Stimulated activated naive B cell treated with anti-CD40 and anti-IgM and Interleukin-4, amounts not matched to agents 10 μg/mL and 1 μg/mL and 100 μg/mL, for 72 hours (primary cell): ENCODE data around the gene IL19.

ENCODE experiments used
- ATAC-seq, 2 donors: fragments of 150-1000 bp; cut with Tn5 transposase; replicated peaks; 2 replicates each; pipeline ENCODE4 v1.10.0; 2021; ENCODE audit warnings: moderate library complexity in 1 of 2
- DNase-seq: peaks from one replicate; pipeline ENCODE4 v3.0.0; 2021
- H3K27ac Mint-ChIP-seq: one replicate; pipeline ENCODE4 v1.8.0; 2022; ENCODE audit warnings: mild to moderate bottlenecking, mixed read lengths
- H3K27me3 Mint-ChIP-seq, 2 donors: one replicate each; pipeline ENCODE4 v1.8.0; 2022; ENCODE audit warnings: mixed read lengths in 2 of 2
- H3K36me3 Mint-ChIP-seq, 2 donors: one replicate each; pipeline ENCODE4 v1.8.0; 2022; ENCODE audit warnings: mixed read lengths in 2 of 2, mild to moderate bottlenecking in 1 of 2
- H3K4me1 Mint-ChIP-seq, 2 donors: one replicate each; pipeline ENCODE4 v1.8.0; 2022; ENCODE audit warnings: mixed read lengths in 2 of 2, mild to moderate bottlenecking in 1 of 2
- H3K4me3 Mint-ChIP-seq, 2 donors: one replicate each; pipeline ENCODE4 v1.8.0; 2022; ENCODE audit warnings: mild to moderate bottlenecking in 2 of 2, mixed read lengths in 2 of 2, moderate library complexity in 1 of 2
- H3K9me3 Mint-ChIP-seq, 2 donors: one replicate each; pipeline ENCODE4 v1.8.0; 2022; ENCODE audit warnings: mixed read lengths in 2 of 2, mild to moderate bottlenecking in 1 of 2

Gene IL19

DNA sequence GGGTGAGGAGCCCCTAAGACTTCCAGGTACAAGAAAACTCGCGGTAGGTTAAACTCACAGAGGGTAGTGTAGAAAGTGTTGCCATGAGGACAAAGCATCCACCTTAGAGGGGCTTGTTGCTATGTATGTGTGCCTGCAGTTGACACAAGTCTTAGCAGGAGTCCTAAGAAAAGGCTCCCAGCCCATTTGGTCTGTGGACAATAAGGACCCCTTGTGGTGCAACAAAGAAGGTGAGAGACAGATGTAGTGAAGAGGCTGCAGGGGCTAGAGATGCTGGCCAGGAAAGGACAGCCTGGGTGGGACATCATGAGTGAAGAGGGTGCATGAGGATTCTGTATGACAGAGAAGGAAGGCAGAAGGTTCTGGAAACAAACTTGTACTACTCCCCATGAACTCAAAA lies 38.0 kb downstream of the IL19 start:
- H3K9me3 Mint-ChIP-seq: peaks cover 0 to 5% of the 10 kb centered on the region in 2 donors
- H3K4me1 Mint-ChIP-seq: peaks cover 9 to 18% of the 10 kb centered on the region in 2 donors
- H3K27ac Mint-ChIP-seq: peak overlapping the region; percentile 10
- DNase-seq (no peak), ATAC-seq (peak; percentile 93 to 94)
- peaks cover 0 to 7% of the 10 kb centered on the region in 2 donors for H3K36me3 Mint-ChIP-seq
- H3K4me3 Mint-ChIP-seq: no peak overlapping the region
- H3K27me3 Mint-ChIP-seq: no peaks in the 10 kb centered on the region

DNA sequence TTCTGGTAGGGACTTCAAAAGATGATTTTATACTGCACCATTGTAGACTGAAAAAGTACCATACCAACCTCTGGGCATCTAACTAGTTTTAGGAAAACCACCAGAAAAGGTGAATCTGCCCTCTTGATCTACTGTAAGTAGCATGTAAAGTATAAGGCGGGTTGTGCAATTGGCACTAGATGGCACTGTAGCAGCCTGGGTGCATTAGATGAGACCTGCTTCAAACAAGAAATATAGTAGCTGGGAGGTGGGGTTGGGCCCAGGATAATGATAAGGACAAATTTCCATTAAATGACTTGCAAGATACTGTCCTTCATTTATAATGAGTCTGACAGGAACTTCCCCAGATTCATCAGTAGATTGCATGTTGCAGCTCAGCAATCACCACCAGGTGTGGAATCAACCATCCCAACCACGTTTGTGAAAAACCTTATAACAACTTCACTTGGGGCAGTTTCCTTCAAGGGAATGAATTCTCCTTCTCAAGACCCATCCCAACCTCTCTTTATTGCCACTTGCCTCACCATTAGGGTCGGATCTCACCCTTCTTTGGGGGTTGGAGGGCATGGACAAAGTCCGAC lies 39.0 kb downstream of the IL19 start:
- no peak overlapping the region for H3K4me3 Mint-ChIP-seq
- DNase-seq: no peak
- H3K27ac Mint-ChIP-seq: no peak overlapping the region
- H3K4me1 Mint-ChIP-seq: peaks cover 17 to 27% of the 10 kb centered on the region in 2 donors
- peak; percentile 55 to 66 for ATAC-seq
- peaks cover 0 to 5% of the 10 kb centered on the region in 2 donors for H3K9me3 Mint-ChIP-seq
- H3K27me3 Mint-ChIP-seq: no peaks in the 10 kb centered on the region
- peaks cover 0 to 7% of the 10 kb centered on the region in 2 donors for H3K36me3 Mint-ChIP-seq

DNA sequence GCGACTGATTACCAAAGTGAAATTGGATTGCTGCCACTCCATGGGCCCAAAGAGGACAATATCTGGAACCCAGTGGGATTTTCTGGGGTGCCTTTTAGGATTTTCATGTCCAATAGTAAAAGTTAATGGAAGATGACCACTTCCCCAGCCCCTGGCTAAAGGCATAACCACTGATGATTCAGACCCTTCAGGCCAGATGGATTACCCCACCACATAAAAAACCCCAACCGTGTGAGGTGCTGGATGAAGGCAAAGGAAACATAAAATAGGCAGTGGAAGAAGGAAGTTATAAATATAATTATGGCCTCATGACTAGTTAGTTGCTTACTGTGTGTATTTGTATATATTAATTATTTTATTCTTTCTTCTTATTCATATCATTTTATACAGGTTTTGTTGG lies 41.9 kb downstream of the IL19 start:
- DNase-seq: no peak
- Mint-ChIP-seq H3K27ac (no peak overlapping the region), H3K9me3 (peaks cover 4 to 7% of the 10 kb centered on the region in 2 donors), H3K4me1 (peaks cover 34 to 49% of the 10 kb centered on the region in 2 donors), H3K27me3 (no peaks in the 10 kb centered on the region), H3K36me3 (peaks cover 0 to 7% of the 10 kb centered on the region in 2 donors), H3K4me3 (no peak overlapping the region)
- no peak for ATAC-seq

DNA sequence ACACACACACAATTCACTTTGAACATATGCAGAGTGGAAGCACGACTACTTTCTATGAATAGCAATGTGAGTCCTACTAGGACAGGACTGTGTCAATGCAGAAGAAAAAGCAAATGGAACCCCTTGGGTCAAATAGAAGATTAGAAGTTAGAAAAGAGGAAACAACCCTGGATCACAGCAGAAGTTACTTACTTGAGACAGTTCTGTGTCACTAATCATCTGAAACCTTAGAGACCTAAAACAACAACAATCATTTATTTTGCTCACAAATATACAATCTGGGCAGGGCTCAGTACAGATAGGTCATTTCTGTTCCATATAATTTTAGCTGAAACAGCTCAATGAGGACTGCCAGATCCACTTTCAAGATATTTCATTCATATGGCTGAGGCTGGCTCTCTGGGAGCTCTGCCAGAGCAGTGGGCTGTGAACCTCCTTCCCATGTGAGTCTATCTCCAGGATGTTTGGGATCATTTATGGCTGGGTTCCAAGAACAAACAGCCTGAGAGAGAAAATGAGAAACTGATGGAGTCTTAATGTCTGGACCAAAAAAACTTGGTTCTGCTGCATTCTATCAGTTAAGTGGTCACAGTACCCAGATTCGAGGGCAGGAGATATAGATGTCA lies 44.3 kb downstream of the IL19 start:
- peaks cover 0 to 7% of the 10 kb centered on the region in 2 donors for H3K36me3 Mint-ChIP-seq
- peaks cover 29 to 39% of the 10 kb centered on the region in 2 donors for H3K4me1 Mint-ChIP-seq
- H3K4me3 Mint-ChIP-seq: no peak overlapping the region
- H3K27ac Mint-ChIP-seq: peak overlapping the region; percentile 68
- peak; percentile 81 to 87 for ATAC-seq
- no peak for DNase-seq
- peaks cover 4 to 7% of the 10 kb centered on the region in 2 donors for H3K9me3 Mint-ChIP-seq
- no peaks in the 10 kb centered on the region for H3K27me3 Mint-ChIP-seq

DNA sequence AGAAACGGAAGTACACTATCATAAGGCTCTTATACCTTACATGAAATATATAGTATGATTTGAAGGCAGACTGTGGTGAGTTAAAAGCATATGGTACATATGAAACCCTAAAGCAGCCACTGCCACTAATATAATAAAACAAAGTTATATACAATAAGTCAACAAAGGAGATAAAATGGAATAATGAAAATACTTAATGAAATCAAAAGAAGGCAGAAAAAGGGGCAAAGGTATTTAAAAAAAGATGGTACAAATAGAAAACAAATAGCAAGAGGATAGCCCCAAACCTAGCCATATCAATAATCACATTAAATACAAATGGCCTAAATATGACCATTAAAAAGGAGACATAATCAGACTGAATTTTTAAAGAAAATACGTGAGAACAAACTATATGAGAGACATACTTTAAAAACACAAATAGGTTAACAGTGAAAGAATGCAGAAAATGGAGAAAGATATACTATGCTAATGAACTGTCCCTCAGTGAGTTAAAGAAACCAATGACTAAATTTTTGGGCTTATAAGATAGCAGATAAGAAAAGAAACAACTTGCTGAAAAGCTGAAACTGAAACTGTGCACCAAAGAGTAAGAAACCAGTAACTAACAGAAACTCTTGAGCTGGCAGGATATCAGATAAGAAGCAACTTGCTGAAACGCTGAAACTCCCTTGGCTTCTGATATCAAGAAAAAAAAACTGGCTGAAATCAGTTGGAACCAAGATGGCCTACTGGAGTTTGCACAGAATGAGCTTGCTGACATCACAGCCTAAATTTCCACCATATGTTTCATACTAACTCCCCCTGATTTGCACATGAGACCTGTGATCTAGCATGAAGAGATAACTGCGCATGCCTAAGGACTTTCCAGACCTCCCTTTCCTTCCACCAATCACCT lies 46.1 kb downstream of the IL19 start:
- DNase-seq (no peak), ATAC-seq (peak; percentile 10 to 34)
- Mint-ChIP-seq H3K27ac (peak overlapping the region; percentile 70), H3K36me3 (peaks cover 0 to 7% of the 10 kb centered on the region in 2 donors), H3K9me3 (peaks cover 4 to 7% of the 10 kb centered on the region in 2 donors), H3K4me3 (no peak overlapping the region), H3K4me1 (peaks cover 35 to 42% of the 10 kb centered on the region in 2 donors), H3K27me3 (no peaks in the 10 kb centered on the region)

DNA sequence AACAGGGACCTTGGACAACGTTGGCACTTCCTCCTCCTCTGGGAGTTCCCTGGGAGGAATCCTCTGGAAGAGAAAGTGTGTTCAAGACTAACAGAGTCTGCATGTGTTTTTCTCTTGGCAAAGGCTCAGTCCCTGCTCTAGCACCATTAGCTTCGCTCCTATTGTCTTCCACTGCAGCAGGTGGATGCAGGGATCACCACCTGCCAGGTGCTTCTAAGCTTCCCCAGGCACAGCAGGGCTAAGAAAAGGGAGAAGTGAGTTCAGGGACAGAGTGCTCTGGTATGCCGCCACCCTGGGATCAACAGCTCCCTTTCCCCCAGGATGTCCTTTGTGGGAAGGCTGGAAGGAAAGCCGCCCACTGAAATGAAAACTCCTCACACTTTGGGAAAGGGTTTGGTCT lies 50.9 kb downstream of the IL19 start:
- no peaks in the 10 kb centered on the region for H3K27me3 Mint-ChIP-seq
- H3K9me3 Mint-ChIP-seq: peaks cover 2 to 3% of the 10 kb centered on the region in 2 donors
- H3K27ac Mint-ChIP-seq: no peak overlapping the region
- H3K36me3 Mint-ChIP-seq: no peaks in the 10 kb centered on the region
- H3K4me3 Mint-ChIP-seq: no peak overlapping the region
- peaks cover 25 to 49% of the 10 kb centered on the region in 2 donors for H3K4me1 Mint-ChIP-seq
- no peak for DNase-seq
- no peak for ATAC-seq

DNA sequence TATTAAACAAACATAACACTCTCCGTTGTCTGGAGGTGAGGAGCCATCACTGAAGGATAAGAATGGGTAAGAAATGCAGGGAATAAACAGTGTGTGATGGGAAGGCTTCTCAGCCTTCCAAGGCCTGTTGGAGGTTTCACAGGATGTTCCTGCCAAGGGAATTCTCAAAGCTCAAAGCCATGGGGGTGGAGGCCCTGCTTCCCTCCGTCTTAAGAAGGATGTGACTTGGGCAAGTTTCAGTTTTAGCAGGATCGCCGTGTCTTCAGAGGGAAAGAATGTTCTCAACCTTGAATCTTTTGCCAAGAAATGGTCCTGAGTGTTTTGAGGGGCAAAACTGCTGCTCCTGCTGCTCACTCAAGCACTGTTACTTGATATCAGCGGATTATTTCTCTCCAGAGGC lies 53.2 kb downstream of the IL19 start:
- no peak for DNase-seq
- peaks cover 25 to 53% of the 10 kb centered on the region in 2 donors for H3K4me1 Mint-ChIP-seq
- H3K27ac Mint-ChIP-seq: no peak overlapping the region
- H3K4me3 Mint-ChIP-seq: no peak overlapping the region
- ATAC-seq: no peak
- no peaks in the 10 kb centered on the region for H3K9me3 Mint-ChIP-seq
- H3K27me3 Mint-ChIP-seq: no peaks in the 10 kb centered on the region
- no peaks in the 10 kb centered on the region for H3K36me3 Mint-ChIP-seq

DNA sequence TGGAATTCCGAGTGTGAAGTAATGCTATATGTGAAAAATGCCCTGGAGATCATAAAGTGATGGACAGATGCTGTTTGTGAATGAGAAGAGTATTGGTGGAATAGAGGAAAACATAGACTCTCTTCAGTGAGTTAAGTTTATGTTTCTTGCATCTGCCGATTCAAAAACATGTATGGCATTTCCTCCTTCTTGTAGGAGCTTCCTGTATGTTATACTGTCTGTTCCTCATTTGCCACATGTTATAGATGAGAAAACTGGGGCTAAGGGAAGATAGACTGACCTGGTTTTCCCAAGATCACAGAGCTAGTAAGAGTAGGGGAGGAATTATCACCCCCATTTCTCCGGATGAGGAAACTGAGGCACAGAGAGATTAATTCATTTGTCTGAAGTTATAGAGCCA lies 53.8 kb downstream of the IL19 start:
- Mint-ChIP-seq H3K27me3 (no peaks in the 10 kb centered on the region), H3K4me3 (peak overlapping the region in 1 of 2 donors; percentile 25), H3K4me1 (peaks cover 30 to 59% of the 10 kb centered on the region in 2 donors), H3K36me3 (no peaks in the 10 kb centered on the region), H3K9me3 (no peaks in the 10 kb centered on the region), H3K27ac (peak overlapping the region; percentile 62)
- no peak for DNase-seq
- peak; percentile 27 to 62 for ATAC-seq

DNA sequence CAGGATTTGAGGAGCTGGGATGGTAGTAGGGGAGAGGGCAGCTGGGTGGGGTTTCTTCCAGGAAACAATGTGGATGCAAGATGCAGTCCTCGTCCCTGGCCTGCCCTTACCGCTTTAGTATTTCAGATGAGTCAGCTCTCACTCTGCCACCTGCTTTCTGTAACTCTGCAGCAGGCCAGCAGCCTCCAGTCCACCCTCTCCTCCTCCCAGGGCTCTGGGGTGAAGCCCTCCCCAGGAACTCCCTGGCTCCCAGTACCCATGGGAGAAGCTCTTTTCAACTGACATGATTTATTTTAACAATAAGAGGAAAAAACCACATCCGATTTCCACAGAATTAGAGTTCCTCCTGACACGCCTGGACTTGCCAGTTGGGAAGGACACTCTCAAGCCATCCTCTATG lies 55.8 kb downstream of the IL19 start:
- no peak overlapping the region for H3K4me3 Mint-ChIP-seq
- peak overlapping the region; percentile 44 for H3K27ac Mint-ChIP-seq
- no peaks in the 10 kb centered on the region for H3K9me3 Mint-ChIP-seq
- peaks cover 35 to 67% of the 10 kb centered on the region in 2 donors for H3K4me1 Mint-ChIP-seq
- H3K27me3 Mint-ChIP-seq: no peaks in the 10 kb centered on the region
- ATAC-seq: no peak
- no peaks in the 10 kb centered on the region for H3K36me3 Mint-ChIP-seq
- no peak for DNase-seq

DNA sequence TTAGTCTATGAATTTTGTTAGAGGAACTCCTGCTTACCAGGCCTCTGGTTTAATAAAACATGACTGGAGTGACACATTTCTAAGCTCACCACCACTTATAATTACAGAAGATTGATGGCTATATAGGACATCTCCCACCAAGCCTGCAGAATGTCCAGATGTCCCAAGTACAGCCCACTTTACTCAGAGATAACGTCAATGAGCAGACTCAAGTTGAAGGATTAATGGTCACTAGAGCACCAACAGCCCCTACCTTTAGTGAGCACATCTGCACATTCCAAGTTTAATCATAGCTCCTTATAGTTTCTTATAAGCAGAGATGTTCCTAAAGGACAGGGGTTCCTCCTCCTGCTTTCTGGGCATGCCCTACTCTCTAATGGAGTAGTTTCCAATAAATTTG lies 57.5 kb downstream of the IL19 start:
- H3K27ac Mint-ChIP-seq: no peak overlapping the region
- DNase-seq (no peak), ATAC-seq (no peak)
- H3K9me3 Mint-ChIP-seq: no peaks in the 10 kb centered on the region
- no peaks in the 10 kb centered on the region for H3K36me3 Mint-ChIP-seq
- H3K27me3 Mint-ChIP-seq: no peaks in the 10 kb centered on the region
- peaks cover 43 to 74% of the 10 kb centered on the region in 2 donors for H3K4me1 Mint-ChIP-seq
- no peak overlapping the region for H3K4me3 Mint-ChIP-seq

DNA sequence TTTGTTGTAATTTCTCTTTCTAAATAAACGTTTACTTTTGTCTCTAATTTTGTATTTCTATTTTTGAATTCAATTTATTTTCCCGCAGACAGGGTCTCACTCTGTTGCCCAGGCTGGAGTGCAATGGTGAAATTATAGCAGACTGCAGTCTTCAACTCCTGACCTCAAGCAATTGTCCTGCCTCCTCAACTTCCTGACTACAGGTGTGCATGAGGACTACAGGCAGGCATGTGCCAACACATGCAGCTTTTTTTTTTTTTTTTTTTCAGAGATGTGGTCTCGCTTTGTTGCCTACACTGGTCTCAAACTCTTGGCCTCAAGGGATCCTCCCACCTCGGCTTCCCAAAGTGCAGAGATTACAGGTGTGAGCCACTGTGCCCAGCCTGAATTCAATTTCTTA lies 58.2 kb downstream of the IL19 start:
- Mint-ChIP-seq H3K4me1 (peaks cover 49 to 80% of the 10 kb centered on the region in 2 donors), H3K27ac (peak overlapping the region; percentile 4), H3K4me3 (no peak overlapping the region), H3K36me3 (no peaks in the 10 kb centered on the region), H3K9me3 (no peaks in the 10 kb centered on the region), H3K27me3 (no peaks in the 10 kb centered on the region)
- ATAC-seq (no peak), DNase-seq (no peak)

DNA sequence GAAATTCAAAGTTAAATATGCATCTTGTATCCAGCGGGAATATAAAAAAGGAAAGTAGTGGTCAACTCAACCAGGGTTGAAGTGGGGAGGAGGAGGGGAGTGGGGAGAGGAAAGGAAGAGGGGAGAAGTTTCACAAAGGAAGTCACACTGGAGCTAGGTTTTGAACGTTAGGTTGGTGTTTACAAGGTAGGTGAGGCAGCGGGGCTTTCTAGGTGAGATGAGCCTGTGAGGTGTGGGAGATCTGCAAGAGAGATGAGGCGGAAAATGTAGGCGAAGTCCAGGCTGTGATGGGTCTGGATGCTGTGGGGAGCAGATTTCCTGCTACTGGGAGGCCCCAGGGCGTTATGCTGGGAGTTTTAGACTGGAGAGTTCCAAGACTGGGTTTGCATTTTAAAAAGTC lies 58.7 kb downstream of the IL19 start:
- DNase-seq (no peak), ATAC-seq (no peak)
- no peak overlapping the region for H3K4me3 Mint-ChIP-seq
- no peaks in the 10 kb centered on the region for H3K27me3 Mint-ChIP-seq
- H3K27ac Mint-ChIP-seq: peak overlapping the region; percentile 4
- H3K36me3 Mint-ChIP-seq: no peaks in the 10 kb centered on the region
- H3K4me1 Mint-ChIP-seq: peaks cover 48 to 80% of the 10 kb centered on the region in 2 donors
- H3K9me3 Mint-ChIP-seq: no peaks in the 10 kb centered on the region

DNA sequence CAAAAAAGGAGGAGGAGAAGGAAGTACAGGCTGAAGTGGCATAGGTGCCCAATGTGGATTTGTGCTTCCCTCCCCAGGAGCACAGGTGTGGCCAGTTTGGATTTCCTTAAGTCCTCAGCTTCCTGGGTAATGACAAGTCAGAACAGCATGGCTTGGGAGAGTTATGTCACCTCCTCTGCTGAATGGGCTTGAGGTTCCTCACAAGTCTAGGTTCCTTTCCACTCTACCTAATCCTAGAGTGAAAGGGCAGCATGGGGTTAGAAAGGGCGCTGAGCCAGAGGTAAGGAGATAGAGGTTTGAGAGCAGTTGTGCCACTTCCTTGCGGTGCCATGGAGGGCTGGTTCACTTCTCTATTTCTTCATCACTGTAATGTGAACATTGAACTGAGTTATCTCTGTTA lies 59.3 kb downstream of the IL19 start:
- Mint-ChIP-seq H3K36me3 (no peaks in the 10 kb centered on the region), H3K27ac (peak overlapping the region; percentile 27), H3K27me3 (no peaks in the 10 kb centered on the region), H3K4me1 (peaks cover 51 to 80% of the 10 kb centered on the region in 2 donors), H3K9me3 (no peaks in the 10 kb centered on the region), H3K4me3 (no peak overlapping the region)
- DNase-seq (peak; percentile 20), ATAC-seq (peak; percentile 77 to 82)

DNA sequence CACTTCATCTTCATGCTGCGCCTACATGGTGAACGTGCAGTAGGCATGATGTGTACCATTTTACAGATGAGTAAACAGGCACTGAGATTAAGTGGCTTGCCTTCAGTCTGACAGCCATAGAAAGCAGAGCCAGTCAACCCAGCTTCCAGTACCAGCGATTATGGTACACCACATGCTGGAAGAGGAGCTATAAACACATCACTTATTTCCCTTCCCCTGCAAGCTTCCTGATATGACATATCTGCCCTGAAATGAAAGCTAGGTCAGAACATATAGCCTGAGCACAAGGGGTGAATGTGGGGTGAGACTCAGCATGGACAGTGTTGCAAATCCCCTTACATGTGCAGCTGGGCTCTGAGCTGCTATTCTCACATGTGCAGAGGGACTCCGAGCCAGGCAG lies 61.1 kb downstream of the IL19 start:
- H3K36me3 Mint-ChIP-seq: no peaks in the 10 kb centered on the region
- no peak overlapping the region for H3K4me3 Mint-ChIP-seq
- H3K27ac Mint-ChIP-seq: no peak overlapping the region
- H3K27me3 Mint-ChIP-seq: no peaks in the 10 kb centered on the region
- ATAC-seq (peak in 1 of 2 donors; percentile 33), DNase-seq (no peak)
- no peaks in the 10 kb centered on the region for H3K9me3 Mint-ChIP-seq
- H3K4me1 Mint-ChIP-seq: peaks cover 49 to 67% of the 10 kb centered on the region in 2 donors
